H1 (cell line): ENCODE results near the gene LBX1. TPM values are rescaled to one million over a fixed set of nuclear protein-coding genes. Genes with fewer than 3 reads are reported as not detected.
"Not testable (repeated sequence)": the region's sequence is repeated elsewhere in the genome, so short reads cannot be mapped to it uniquely, and the experiment has no call there.

Experiments used
- CTCF ChIA-PET: fragments of 300-600 bp; sonication (Branson Sonifier 250); formaldehyde crosslinking; loops from one replicate; lab custom pipeline; 2021; ENCODE audit not compliant: partially characterized antibody; lab: Charles Lee
- POLR2A ChIA-PET: fragments of 300-600 bp; sonication (Branson Sonifier 250); formaldehyde crosslinking; loops from one replicate; lab custom pipeline; 2021; ENCODE audit warnings: inconsistent platforms; ENCODE audit not compliant: partially characterized antibody; lab: Charles Lee
- DNase-seq, 2 experiments: peaks; one replicate each; pipeline versions ENCODE4 v3.0.0 to v3.0.0-alpha.2; 2010 to 2022; ENCODE audit warnings: low spot score in 2 of 2, low read depth in 1 of 2, mixed read lengths in 1 of 2
- FAIRE-seq: peaks from 2 replicates; lab custom pipeline; 2011; peaks lifted over from hg19 to GRCh38; lab: Jason Lieb, UNC
- H2AFZ ChIP-seq: 2 replicates; pipeline ENCODE4 v1.8.1; 2012; ENCODE audit warnings: low read length, inconsistent platforms
- H2AK5ac ChIP-seq: 2 replicates; pipeline ENCODE4 v1.6.1; 2013; ENCODE audit warnings: low read depth, low read length
- H2BK120ac ChIP-seq: replicated peaks from 2 replicates; pipeline ENCODE3; 2013; ENCODE audit warnings: low read depth, low read length, inconsistent platforms
- H2BK12ac ChIP-seq: 2 replicates; pipeline ENCODE4 v1.6.1; 2013; ENCODE audit warnings: low read depth, low read length
- H2BK15ac ChIP-seq: 2 replicates; pipeline ENCODE4 v1.6.1; 2013; ENCODE audit warnings: low read length
- H2BK20ac ChIP-seq: 2 replicates; pipeline ENCODE4 v1.6.1; 2013; ENCODE audit warnings: low read length
- H2BK5ac ChIP-seq: 2 replicates; pipeline ENCODE4 v1.6.1; 2013; ENCODE audit warnings: low read depth, low read length
- H3K14ac ChIP-seq: 2 replicates; pipeline ENCODE4 v1.6.1; 2013; ENCODE audit warnings: inconsistent platforms; ENCODE audit not compliant: insufficient read length
- H3K18ac ChIP-seq: 2 replicates; pipeline ENCODE4 v1.6.1; 2013; ENCODE audit warnings: low read length; ENCODE audit errors: extremely low read depth
- H3K23ac ChIP-seq: 2 replicates; pipeline ENCODE4 v1.6.1; 2013; ENCODE audit warnings: inconsistent platforms; ENCODE audit not compliant: insufficient read length
- H3K23me2 ChIP-seq: 2 replicates; pipeline ENCODE4 v1.6.1; 2013; ENCODE audit warnings: low read depth, low read length
- H3K27ac ChIP-seq: 2 replicates; pipeline ENCODE4 v1.6.1; 2011; ENCODE audit warnings: low read depth, low read length, inconsistent platforms
- H3K27me3 ChIP-seq, 4 experiments: replicated peaks in 1 of 4; 1 replicate in 1 of 4; 2 replicates in 3 of 4; pipeline versions ENCODE4 v1.6.1 to v1.8.1; 2011 to 2013; ENCODE audit warnings: low read length in 3 of 4, mild to moderate bottlenecking in 3 of 4, inconsistent platforms in 2 of 4, mixed read lengths in 2 of 4, moderate library complexity in 1 of 4; ENCODE audit not compliant: control insufficient read depth in 3 of 4, insufficient read depth in 3 of 4; ENCODE audit errors: extremely low read depth in 1 of 4
- H3K36me3 ChIP-seq, 4 experiments: 2 replicates each; pipeline versions ENCODE4 v1.6.1 to v1.8.1; 2011 to 2013; ENCODE audit warnings: mild to moderate bottlenecking in 4 of 4, low read length in 3 of 4, moderate library complexity in 2 of 4, control low read depth in 1 of 4, inconsistent platforms in 1 of 4; ENCODE audit not compliant: insufficient read depth in 4 of 4, control insufficient read depth in 2 of 4
- H3K4ac ChIP-seq: replicated peaks from 2 replicates; pipeline ENCODE3; 2013; ENCODE audit warnings: low read length, low read depth, mixed read lengths, inconsistent platforms; ENCODE audit not compliant: insufficient read length
- H3K4me1 ChIP-seq, 4 experiments: replicated peaks in 1 of 4; 1 replicate in 1 of 4; 2 replicates in 3 of 4; pipeline versions ENCODE4 v1.6.1 to v1.8.1; 2011 to 2013; ENCODE audit warnings: low read length in 3 of 4, inconsistent platforms in 2 of 4, mixed read lengths in 1 of 4; ENCODE audit not compliant: insufficient read depth in 4 of 4, control insufficient read depth in 3 of 4
- H3K4me2 ChIP-seq, 2 experiments: 2 replicates each; pipeline versions ENCODE4 v1.6.1 to v1.8.1; 2011 to 2013; ENCODE audit warnings: low read depth in 2 of 2, low read length in 2 of 2, control low read depth in 1 of 2, inconsistent platforms in 1 of 2, mild to moderate bottlenecking in 1 of 2; ENCODE audit not compliant: insufficient read depth in 1 of 2
- H3K4me3 ChIP-seq, 4 experiments: fragments of 200-600, 300-600 bp in 1 of 4; sonication (generic), shearing (Covaris generic), sonication (Bioruptor Twin) in 1 of 4; 2 replicates each; pipeline versions ENCODE4 v1.5.1 to v1.8.1; 2011 to 2016; ENCODE audit warnings: low read length in 4 of 4, low read depth in 3 of 4, control low read depth in 2 of 4, inconsistent platforms in 2 of 4, mild to moderate bottlenecking in 2 of 4, mixed read lengths in 1 of 4, moderate library complexity in 1 of 4; ENCODE audit not compliant: insufficient read depth in 2 of 4; ENCODE audit errors: extremely low read depth in 1 of 4
- H3K56ac ChIP-seq: replicated peaks from 2 replicates; pipeline ENCODE3; 2013; ENCODE audit warnings: low read depth, mild to moderate bottlenecking, mixed read lengths, low read length, inconsistent platforms; ENCODE audit not compliant: insufficient read length
- H3K79me1 ChIP-seq: 2 replicates; pipeline ENCODE4 v1.6.1; 2013; ENCODE audit warnings: low read depth, low read length, control low read depth
- H3K79me2 ChIP-seq, 2 experiments: 2 replicates each; pipeline versions ENCODE4 v1.6.1 to v1.8.1; 2012 to 2013; ENCODE audit warnings: low read length in 2 of 2, mild to moderate bottlenecking in 2 of 2, inconsistent platforms in 1 of 2; ENCODE audit not compliant: insufficient read depth in 2 of 2, control insufficient read depth in 1 of 2
- H3K9ac ChIP-seq, 4 experiments: replicated peaks in 1 of 4; 1 replicate in 1 of 4; 2 replicates in 3 of 4; pipeline versions ENCODE4 v1.6.1 to v1.8.1; 2011 to 2013; ENCODE audit warnings: low read depth in 3 of 4, low read length in 3 of 4, control low read depth in 2 of 4, mild to moderate bottlenecking in 2 of 4, moderate library complexity in 2 of 4, inconsistent platforms in 1 of 4; ENCODE audit errors: extremely low read depth in 1 of 4
- H3K9me3 ChIP-seq, 2 experiments: 2 replicates each; pipeline versions ENCODE4 v1.6.1 to v1.8.1; 2012 to 2013; ENCODE audit warnings: mild to moderate bottlenecking in 2 of 2, moderate library complexity in 2 of 2, control low read depth in 1 of 2, inconsistent platforms in 1 of 2, low read depth in 1 of 2, low read length in 1 of 2, mixed read lengths in 1 of 2; ENCODE audit not compliant: insufficient read depth in 2 of 2
- H4K20me1 ChIP-seq, 2 experiments: replicated peaks in 1 of 2; 2 replicates each; pipeline versions ENCODE3 to v1.8.1; 2011 to 2013; ENCODE audit warnings: inconsistent platforms in 2 of 2, low read length in 2 of 2, mild to moderate bottlenecking in 1 of 2; ENCODE audit not compliant: insufficient read depth in 2 of 2, control insufficient read depth in 1 of 2
- H4K5ac ChIP-seq: 2 replicates; pipeline ENCODE4 v1.6.1; 2013; ENCODE audit warnings: low read length, low read depth, mixed read lengths, inconsistent platforms; ENCODE audit not compliant: insufficient read length
- H4K8ac ChIP-seq: 2 replicates; pipeline ENCODE4 v1.8.0; 2013; ENCODE audit warnings: mild to moderate bottlenecking, moderate library complexity, low read length, inconsistent platforms; ENCODE audit not compliant: insufficient read depth; ENCODE audit errors: extremely low read depth
- H4K91ac ChIP-seq: replicated peaks from 2 replicates; pipeline ENCODE3; 2013; ENCODE audit warnings: low read length, mixed read lengths, inconsistent platforms; ENCODE audit not compliant: insufficient read length
- WGBS, 2 experiments: shearing (Covaris generic) in 1 of 2; methylation state at CpG; one replicate each; pipeline versions ENCODE4 v1.1.6 to v1.1.7; 2013 to 2015; ENCODE audit warnings: low lambda C conversion rate in 2 of 2, mixed read lengths in 2 of 2, inconsistent platforms in 1 of 2, low coverage in 1 of 2, missing lambda C conversion rate in 1 of 2; ENCODE audit not compliant: insufficient replicate concordance in 2 of 2, insufficient coverage in 1 of 2, insufficient read length in 1 of 2; ENCODE audit errors: extremely low coverage in 1 of 2, missing lambda C conversion rate in 1 of 2; 5-methylcytosine and 5-hydroxymethylcytosine counted together
- polyA plus RNA-seq, 7 experiments: library from polyadenylated mRNA; depleted of rRNA in 3 of 7; stranded (reverse) in 5 of 7; unstranded in 2 of 7; fragments of >200 nt in 5 of 7; fragments of 200-250 nt in 2 of 7; gene quantifications; 1 replicate in 5 of 7; 2 replicates in 1 of 7; 4 replicates in 1 of 7; pipeline versions ENCODE4 v1.2.1 to v1.2.3, GENCODE V29; 2011 to 2013; ENCODE audit warnings: missing spikeins in 2 of 7, mixed read lengths in 2 of 7
- total RNA-seq: library from RNA; stranded (reverse); fragmentation: NEBNext Ultra II Directional; extraction: Animal tissue kit (Norgen Biotek cat#: 25700); gene quantifications from 2 replicates; pipeline ENCODE4 v1.2.1, GENCODE V29; 2021

The LBX1 gene
- total and polyA plus RNA-seq, 2 of the 8 experiments (the other 6 are each of a cell fraction or from before 2014, with no cell fraction given), result not detected

GRCh38 chr10:101202667-101203066, 26.6 kb downstream of the LBX1 start:
- H3K27ac ChIP-seq, H3K4ac ChIP-seq, H3K23me2 ChIP-seq, H3K79me1 ChIP-seq, H3K79me2 ChIP-seq, H3K27me3 ChIP-seq, H3K4me2 ChIP-seq, H3K18ac ChIP-seq, DNase-seq, H2BK12ac ChIP-seq, H2BK20ac ChIP-seq, H3K9me3 ChIP-seq, H3K4me1 ChIP-seq, H3K4me3 ChIP-seq, H2AK5ac ChIP-seq, H4K20me1 ChIP-seq, H3K36me3 ChIP-seq, H3K9ac ChIP-seq, H2BK5ac ChIP-seq, H3K14ac ChIP-seq, H2BK120ac ChIP-seq, H4K5ac ChIP-seq, H4K91ac ChIP-seq, H4K8ac ChIP-seq, H3K23ac ChIP-seq, FAIRE-seq, H2BK15ac ChIP-seq, H2AFZ ChIP-seq, H3K56ac ChIP-seq: not testable (repeated sequence)
- ChIA-PET POLR2A (interaction anchor here (1.0 kb wide), 1 partner anchor 10 kb away, joined by 5 read pairs; no protein-coding TSS in a partner anchor), CTCF (interaction anchor here (0.9 kb wide), 1 partner anchor 88 kb away, joined by 4 read pairs; no protein-coding TSS in a partner anchor)
- WGBS, 2 experiments, result 84% methylated on average over 4 of the region's 4 CpGs; no CpG with 5 or more reads in 1 of the 2 experiments

GRCh38 chr10:101198326-101198977, 30.8 kb downstream of the LBX1 start:
- H4K8ac ChIP-seq, H4K5ac ChIP-seq, FAIRE-seq, H2AFZ ChIP-seq, H2BK20ac ChIP-seq, H2BK15ac ChIP-seq, H3K27ac ChIP-seq, H4K20me1 ChIP-seq, H3K4ac ChIP-seq, H3K56ac ChIP-seq, H2BK120ac ChIP-seq, H2BK12ac ChIP-seq, H3K18ac ChIP-seq, H2AK5ac ChIP-seq, H3K23ac ChIP-seq, H3K9ac ChIP-seq, DNase-seq, H3K4me3 ChIP-seq, H3K9me3 ChIP-seq, H2BK5ac ChIP-seq, H3K23me2 ChIP-seq, H3K79me1 ChIP-seq, H3K14ac ChIP-seq, H3K4me2 ChIP-seq, H4K91ac ChIP-seq, H3K79me2 ChIP-seq, H3K27me3 ChIP-seq, H3K4me1 ChIP-seq, H3K36me3 ChIP-seq, POLR2A ChIA-PET: not testable (repeated sequence)
- 89% methylated on average over 8 of the region's 8 CpGs; no CpG with 5 or more reads in 1 of the 2 experiments for WGBS, 2 experiments
- CTCF ChIA-PET, result interaction anchor here (1.1 to 1.2 kb wide), 2 partner anchors 243 to 372 kb away, joined by 3 read pairs; no protein-coding TSS in a partner anchor
